ENCODE data around the gene SLC9B1.

SLC9B1 gene, protein sequence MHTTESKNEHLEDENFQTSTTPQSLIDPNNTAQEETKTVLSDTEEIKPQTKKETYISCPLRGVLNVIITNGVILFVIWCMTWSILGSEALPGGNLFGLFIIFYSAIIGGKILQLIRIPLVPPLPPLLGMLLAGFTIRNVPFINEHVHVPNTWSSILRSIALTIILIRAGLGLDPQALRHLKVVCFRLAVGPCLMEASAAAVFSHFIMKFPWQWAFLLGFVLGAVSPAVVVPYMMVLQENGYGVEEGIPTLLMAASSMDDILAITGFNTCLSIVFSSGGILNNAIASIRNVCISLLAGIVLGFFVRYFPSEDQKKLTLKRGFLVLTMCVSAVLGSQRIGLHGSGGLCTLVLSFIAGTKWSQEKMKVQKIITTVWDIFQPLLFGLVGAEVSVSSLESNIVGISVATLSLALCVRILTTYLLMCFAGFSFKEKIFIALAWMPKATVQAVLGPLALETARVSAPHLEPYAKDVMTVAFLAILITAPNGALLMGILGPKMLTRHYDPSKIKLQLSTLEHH

DNA sequence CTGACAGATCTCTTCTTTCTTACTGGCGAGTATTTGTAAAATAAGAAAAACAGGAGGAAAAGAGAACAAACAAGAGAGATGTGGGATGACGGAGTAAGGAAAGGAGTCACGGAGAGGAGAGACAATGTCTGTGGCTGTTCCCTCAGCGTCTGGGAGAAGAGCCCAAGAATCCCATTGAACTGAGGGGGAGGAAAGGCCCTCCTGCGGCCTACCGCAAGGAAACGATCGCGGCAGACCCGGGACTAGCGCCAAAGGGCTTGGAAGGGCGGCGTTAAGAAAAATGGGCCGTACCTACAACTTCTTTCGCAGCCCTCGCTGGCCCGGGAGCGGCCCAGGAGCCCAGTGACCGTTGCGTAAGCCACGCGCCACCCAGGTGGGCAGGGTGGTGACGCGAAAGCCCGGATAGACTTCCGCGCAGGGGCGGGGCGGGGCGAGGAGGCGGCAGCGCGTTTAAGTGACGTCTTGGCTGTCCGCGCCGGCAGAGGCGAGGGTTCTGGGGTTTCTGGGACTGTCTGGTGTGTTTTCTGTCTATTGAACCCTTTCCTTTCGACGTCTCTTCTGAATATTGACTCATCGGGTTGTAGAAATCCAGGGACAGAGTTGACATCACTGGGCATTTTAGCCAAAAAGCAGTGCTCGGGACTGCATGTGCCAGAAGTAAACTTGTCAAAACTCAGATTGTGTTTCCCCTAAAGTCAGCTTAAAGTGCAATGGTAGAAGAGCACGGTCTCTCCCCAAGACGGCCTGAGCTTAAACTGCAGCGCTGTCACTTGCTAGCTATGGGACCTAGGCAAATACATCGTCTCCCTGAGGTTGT is at the start of gene SLC9B1:
Gene SLC9B1 (minus strand): TSS at position 398 of the 817 bp plus-strand sequence. CDS start 27,994 bp downstream, outside the sequence.
- DNase-seq, result peak; percentile 91

DNA sequence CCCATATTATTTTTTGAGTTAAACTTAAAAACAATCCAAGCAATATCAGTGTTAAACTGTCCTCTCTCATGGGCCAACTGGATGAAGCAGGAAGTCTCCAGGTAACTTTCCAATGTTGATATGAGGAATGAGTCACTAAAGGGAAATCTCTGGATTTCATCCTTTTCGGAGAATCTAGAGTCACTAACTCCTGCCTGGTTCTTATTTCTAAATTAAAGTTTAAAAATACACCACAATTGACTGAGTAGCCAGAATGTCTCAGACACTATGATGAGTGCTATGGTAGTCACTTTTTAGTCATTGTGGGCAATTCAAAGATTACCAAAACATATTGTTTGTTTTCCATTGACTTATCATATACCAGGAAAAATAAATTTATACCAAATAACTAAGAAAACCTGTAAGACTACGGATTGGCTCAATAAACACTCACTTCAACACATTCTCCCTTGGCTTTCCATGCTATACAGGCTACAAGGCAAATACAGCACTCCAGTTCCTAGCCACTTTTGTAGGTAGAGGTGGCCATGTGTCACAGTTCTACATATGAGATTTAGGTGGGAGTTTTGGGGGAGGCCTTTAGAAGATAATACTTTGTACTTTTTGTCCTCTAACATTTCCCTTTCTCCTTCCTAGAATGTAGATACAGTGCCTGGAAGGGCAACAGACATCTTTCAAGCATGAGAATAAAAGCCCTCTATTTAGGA is 48.5 kb upstream of the SLC9B1 start:
- no peak for DNase-seq

DNA sequence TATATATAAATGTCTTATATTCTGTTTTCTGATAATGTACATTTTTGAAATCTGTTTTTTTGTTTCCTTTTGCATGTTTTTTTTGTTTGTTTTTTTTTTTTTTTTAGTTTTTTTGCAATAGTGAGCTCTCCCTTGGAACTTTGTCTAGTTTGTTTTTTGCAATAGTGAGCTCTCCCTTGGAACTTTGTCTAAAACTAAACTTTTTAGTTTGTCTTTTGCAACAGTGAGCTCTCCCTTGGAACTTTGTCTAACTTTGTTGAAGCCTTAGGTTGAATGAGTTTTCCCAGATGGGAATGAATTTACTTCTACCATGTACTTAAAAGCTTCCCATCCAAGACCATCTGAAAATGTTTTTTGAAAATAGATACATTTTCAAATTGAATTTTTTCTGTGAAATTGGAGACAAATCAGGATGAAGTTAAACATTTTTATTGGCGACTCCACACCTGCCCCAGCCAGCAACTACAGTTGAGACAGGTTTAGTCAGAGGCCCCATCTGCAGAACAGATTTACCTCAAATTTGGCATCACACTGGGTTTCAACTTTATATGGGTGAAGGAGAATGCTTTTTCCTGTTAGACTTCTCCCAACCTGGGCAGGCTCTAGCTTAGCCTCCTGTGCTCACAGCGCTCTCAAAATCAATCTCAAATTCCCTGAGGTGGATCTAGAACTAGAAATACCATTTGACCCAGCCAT is 41.1 kb upstream of the SLC9B1 start:
- DNase-seq, result no peak

DNA sequence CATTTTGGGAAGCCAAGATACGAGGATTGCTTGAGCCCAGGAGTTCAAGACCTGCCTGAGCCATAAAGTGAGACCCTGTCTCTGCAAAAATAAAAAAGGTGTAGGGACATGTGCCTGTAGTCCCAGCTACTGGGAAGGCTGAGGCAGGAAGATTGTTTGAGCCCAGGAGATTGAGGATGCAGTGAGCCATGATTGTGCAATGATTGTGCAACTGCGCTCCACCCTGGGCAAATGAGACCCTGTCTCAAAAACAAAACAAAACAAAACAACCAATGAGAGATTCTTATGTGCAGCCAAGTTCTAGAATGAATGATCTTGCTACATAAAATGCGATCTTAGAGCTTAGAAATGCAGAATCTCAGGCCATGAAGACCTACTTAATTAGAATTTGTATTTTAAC is 34.5 kb upstream of the SLC9B1 start:
- DNase-seq, result no peak

DNA sequence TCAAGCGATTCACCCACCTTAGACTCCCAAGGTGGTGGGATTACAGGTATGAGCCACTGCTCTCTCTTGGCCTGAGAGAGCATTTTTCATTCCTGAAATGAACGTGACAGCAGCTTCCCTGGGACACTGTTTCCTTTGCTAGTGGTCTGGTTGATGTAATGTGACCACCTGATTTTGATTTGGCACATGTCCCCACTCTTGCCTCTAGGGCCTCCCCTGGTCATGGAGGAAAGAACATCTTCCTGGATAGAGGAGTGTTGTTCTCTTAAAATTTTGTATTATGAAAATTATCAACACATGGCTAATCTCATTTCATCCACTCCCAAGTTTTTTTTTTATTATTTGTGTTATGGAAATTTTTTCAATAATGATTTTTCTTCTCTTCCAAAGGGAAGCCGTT is 33.3 kb upstream of the SLC9B1 start:
- no peak for DNase-seq

DNA sequence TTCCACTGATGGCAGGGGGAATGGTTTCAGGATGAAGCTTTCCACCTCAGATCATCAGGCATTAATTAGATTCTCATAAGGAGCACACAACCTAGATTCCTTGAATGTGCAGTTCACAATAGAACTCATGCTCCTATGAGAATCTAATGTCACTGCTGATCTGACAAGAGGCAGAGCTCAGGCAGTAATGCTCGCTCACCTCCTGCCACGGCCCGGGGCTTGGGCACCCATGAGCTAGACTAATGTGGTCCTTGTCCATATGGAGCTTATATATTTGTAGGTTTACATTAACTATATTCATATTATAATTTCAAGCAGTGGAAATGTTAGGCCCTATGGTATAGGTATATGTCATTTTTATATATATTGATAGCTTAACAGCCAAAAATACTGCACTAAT is 32.6 kb upstream of the SLC9B1 start:
- no peak for DNase-seq

DNA sequence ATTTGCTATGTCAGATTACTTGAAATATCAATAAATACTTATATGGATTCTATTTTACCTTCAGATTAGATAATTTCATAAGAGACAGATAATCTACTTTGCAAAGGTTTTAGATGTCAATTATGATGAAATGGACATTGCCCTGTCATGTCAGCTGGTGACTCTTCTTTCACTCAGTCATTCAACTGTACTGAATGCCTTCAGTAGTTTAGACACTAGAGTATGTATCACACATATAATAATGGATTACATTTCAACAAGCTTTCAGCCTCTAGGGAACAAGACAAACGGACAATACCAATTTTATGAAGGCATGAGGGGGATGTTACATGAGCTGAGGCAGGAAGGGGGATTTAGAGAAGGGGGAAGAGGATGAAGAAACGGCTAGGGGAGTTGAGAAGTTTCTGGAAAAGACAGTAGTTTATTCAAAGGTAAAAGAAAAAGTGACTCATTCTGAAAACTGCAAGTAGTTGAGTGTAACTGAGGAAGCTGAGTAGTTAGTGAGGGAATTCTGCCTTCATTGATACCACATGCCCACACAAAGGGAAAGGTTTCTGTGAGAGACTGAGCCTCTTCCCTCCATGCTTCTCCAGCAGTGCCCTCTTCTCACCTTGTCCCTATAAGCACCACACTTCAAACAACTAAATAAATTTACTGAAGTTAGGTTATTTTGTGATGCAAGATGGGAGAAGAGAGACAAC is 31.4 kb upstream of the SLC9B1 start:
- no peak for DNase-seq

DNA sequence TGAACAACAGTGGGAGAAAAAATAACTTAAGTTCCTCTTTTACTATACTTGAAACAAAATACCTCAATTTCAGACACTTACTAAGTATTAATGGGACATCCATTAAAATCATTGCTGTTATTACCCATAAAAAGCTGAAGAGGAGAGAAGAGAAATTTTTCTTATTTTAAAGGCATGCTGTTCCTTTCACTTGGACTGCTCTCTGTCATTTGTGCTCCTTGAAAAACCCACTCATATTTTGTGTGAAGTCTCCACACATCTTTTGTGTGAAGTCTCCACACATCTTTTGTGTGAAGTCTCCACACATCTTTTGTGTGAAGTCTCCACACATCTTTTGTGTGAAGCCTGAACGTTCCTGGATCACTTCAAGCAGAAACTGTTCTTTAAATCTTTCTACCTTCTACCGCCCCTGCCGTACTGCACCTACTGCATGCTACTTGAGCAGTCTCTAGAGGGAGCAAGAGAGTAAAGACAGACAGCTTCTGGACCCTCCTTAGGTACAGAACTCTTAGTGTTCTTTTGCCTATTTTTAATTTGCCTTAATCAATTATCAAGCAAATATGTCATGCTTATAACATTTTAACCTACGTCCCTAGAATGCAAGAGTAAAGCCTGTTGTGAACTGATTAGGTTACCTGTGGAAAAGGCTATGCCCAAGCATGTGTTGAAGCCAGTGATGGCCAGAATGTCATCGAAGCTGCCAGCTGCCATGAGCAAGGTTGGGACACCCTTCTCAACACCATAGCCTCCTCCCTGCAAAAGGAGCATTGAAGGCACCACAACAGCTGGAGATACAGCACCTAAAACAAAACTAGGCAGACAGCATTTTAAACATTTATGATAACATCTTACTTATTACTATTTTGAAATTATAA is 27.1 kb upstream of the SLC9B1 start:
- DNase-seq, result peak; percentile 59

DNA sequence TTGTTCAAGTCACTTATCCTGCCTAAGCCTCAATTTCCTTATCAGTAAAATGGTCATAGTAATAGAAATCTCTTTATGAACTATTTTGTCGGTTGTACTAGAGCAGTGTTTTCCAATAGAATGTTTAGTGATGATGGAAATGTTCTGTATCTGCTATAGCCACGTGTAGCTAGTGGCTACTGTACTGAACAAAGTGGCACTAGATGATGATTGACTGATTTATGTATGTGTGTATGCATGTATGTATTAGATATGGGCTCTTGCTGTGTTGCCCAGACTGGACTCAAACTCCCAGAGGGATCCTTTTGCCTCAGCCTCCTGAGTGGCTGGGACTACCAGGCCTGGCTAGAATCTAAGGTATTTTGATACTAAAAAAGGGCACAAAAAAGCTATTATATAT is 24.7 kb upstream of the SLC9B1 start:
- DNase-seq, result no peak

DNA sequence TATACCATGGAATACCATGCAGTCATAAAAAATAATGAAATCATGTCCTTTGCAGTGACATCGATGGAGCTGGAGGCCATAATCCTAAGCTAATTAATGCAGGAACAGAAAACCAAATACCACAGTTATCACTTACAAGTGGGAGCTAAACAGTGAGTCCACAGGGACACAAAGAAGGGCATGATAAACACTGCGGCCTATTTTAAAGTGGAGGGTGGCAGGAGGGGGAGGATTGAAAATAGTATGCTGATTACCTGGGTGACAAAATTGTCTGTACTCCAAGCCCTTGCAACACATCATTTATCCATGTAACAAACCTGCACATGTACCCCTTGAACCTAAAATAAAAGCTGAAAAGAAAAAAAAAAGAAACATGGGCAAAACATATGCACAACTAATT is 16.7 kb upstream of the SLC9B1 start:
- no peak for DNase-seq

DNA sequence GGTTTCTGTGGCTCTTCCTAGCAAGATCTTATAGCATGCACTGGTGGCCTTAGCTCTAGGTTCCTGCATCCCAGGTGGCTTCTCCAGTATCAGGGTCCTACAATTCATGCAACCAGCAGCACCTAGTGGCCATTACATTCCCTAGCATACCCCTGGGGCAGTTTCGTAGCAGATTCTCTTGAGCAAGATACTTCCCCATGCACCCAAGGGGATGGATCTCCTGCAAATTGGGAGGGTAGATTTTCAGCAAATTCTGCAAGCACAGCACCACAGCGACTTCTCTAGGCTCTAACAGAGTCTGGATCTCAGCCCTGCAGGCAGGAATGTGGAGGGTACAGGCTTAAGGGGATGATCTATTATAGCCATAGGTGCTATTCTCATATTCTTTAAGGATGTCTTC is 13.1 kb upstream of the SLC9B1 start:
- no peak for DNase-seq

DNA sequence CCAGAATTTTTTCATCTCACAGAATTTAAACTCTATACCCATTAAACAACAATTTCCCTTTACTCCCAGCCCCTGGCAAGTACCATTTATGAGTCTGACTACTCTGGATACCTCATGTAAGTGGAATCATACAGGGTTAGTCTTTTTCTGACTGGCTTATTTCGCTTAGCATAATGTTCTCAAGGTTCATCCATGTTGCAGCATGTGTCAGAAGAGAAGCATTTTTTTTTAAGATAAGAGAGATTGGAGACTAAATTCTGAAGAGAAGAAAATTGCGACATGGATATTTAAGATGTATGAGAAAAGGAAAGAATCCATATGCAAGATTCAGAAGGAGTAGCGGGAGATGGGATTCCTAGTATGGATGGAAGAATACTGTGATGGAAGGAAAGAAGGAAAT is 11.3 kb upstream of the SLC9B1 start:
- no peak for DNase-seq

DNA sequence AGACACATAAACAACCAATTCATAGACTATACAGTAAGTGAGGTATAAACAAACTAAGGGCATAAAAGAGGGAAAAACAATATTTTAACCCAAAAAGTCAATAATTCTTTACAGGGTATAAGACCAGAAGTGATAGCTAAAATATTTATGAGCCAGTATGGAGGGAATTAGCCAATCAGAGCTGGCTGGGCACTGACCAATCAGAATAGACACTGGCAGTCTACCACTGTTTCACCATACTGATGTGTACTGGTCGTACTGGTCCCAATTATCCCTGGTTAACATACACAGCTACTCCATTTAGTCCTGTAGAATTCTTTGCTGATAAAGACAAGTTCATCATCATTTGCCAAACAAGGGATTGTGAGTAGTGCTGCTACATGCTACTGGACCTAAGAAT is 9.8 kb upstream of the SLC9B1 start:
- DNase-seq, result no peak

DNA sequence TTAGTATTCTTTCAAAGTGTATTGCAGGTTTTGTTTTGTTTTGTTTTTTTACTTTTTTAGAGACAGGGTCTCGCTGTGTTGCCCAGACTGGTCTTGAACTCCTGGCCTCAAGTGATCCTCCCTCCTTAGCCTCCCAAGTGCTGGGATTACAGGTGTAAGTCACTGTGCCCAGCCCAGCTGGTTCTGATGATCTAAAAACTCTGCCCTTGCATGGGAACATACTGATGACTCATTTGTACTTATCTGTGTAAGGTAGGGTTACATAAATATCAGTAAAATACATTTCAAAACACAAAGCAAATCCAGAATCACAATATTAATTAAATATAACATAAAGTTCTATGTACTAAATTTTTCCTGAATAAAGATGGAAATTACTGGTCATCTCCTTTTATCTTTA is 7.4 kb upstream of the SLC9B1 start:
- no peak for DNase-seq

DNA sequence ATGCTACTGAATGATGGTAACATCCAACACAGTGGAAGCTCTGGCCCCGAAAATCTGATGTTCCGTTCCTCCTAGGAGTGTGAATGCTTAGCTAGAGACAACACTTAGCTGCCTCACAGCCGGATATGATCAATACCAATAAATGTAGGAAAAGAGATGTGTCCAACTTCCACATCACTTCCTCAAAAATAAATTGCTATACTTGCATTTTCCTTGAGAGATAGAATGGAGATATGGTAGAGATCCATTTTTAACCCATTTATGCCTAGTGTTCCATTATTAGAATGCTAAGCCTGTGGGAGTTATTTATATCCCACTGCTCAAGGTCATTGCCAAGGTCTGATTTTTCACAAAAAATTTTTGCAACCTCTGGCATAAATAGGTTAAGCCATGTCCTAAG is 5.5 kb upstream of the SLC9B1 start:
- no peak for DNase-seq

DNA sequence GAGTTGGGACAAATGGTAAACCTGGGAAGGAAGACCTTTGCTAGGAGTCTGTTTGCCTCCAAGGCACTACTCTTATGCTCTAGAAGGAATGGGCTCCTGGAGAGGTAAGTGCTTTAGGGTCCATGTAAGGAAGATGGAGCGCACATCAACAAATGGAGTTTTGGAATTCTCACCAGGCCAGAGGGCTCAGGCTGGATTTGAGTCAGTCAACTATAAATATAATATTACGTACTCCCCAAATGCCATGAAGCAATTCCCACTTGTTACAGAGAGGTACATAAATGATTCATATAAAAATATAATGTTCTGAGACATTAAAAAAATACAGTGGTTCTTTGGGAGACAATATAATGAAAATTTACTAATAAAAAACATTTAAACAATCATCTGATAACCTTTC is 1.6 kb upstream of the SLC9B1 start:
- DNase-seq, result no peak

DNA sequence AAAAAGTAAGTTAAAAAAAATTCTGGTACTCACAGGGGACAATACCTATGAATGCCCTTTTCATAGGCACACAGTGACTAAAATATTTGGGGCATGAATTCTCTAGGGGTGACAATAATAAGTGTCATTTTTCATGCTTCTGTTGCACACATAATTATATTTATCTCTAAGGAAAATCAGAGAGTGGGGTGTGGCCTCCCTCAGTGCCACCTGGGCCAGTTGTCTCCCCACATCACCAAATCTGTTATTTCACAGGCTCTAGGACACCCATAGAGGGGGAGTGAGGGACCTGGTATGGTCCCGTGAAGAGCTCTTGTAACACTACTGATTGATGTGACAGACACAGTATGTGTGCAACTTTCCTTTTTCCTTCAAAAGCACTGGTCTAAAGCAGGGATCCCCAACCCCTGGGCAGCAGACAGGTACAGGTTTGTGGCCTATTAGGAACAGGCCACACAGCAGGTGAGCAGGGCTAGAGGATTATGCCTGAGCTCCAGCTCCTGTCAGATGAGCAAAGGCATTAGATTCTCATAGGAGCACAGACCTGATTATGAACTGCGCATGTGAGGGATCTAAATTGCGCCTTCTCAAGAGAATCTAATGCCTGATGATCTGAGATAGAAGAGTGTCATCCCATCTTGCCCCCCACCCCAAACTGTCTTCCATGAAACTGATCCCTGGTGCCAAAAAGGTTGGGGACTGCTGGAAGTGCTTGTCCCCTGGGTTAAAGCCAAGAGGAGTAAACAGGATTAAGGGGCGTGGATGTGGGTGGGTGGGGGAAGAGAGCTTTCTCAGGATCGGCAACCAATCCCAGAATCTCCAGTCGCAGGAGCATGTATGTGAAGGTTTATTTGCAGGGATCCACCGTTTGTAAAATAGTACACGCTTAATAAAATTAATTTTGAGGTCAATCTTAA is 856 bp downstream of the SLC9B1 start:
- DNase-seq, result no peak

DNA sequence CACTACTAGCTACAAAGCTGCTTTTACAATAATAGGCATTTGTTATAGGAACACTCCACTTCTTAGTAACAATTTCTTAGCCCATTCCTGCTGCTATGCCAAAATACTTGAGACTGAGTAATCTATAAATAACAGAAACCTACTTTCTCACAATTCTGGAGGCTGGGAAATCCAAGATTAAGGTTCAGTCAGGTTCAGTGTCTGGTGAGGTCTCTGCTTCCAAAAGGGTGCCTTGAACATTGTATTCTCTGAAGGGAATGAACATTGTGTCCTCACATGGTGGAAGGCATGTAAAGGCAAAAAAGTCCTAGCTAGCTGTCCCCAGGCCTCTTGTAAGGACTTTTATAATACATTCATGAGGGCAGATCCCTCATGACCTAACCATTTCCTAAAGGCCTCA is 7.0 kb downstream of the SLC9B1 start:
- DNase-seq, result no peak

DNA sequence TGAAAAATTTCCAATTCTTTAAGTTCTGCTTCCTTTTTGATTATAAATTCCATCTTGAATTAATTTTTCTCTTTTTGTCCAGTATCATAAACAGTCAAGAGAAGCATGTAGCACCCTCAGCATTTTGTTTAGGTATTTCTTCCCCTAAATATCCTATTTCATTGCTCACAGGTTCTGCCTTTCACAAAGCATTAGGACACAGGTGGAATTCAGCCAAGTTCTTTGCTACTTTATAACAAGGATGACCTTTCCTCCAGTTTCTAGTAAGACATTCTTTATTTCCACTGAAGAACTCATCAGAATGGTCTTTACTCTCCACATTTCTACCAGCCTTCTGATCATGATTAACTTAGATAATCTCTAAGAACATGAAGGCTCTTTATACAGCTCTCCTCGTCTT is 7.4 kb downstream of the SLC9B1 start:
- no peak for DNase-seq
